T-helper 17 cell (primary cell): ENCODE measurements around the gene TMEM266. TPM values are rescaled to one million over a fixed set of nuclear protein-coding genes. Genes with fewer than 3 reads are reported as not detected.
A peak's percentile ranks its signal among the peaks of the same experiment; 100 is the strongest.

ENCODE experiments used
- ATAC-seq: fragments of 150-1000 bp; cut with Tn5 transposase; 2 replicates; pipeline ENCODE4 v1.10.0; 2021; ENCODE audit warnings: mild to moderate bottlenecking, moderate library complexity
- DNase-seq, 3 donors: peaks; one replicate each; pipeline versions ENCODE4 v3.0.0 to v3.0.0-alpha.2; 2020 to 2021
- H3K9me3 ChIP-seq: one replicate; pipeline ENCODE4 v1.7.0; 2013; ENCODE audit warnings: low read length, mild to moderate bottlenecking; ENCODE audit not compliant: control insufficient read depth, poor library complexity, severe bottlenecking
- H3K27ac Mint-ChIP-seq: one replicate; pipeline ENCODE4 v1.8.0; 2022; ENCODE audit warnings: mild to moderate bottlenecking, moderate library complexity, mixed read lengths
- H3K27me3 Mint-ChIP-seq: one replicate; pipeline ENCODE4 v1.8.0; 2022; ENCODE audit warnings: mixed read lengths
- H3K36me3 Mint-ChIP-seq: one replicate; pipeline ENCODE4 v1.8.0; 2022; ENCODE audit warnings: low read depth, mixed read lengths
- H3K4me1 Mint-ChIP-seq: one replicate; pipeline ENCODE4 v1.8.0; 2022; ENCODE audit warnings: mild to moderate bottlenecking, mixed read lengths
- H3K4me3 Mint-ChIP-seq: one replicate; pipeline ENCODE4 v1.8.0; 2022; ENCODE audit warnings: mild to moderate bottlenecking, moderate library complexity, mixed read lengths
- total RNA-seq, 4 donors: library from RNA in 2 of 4; stranded (reverse) in 2 of 4; gene quantifications; one replicate each; pipeline ENCODE4 v1.2.3 and lab custom pipeline; 2022 to 2026

TMEM266 gene
- total RNA-seq, 2 donors from 2014 or later: not detected

GRCh38 chr15:76162784-76163456, 103.1 kb downstream of the TMEM266 start:
- peaks cover 2% of the 10 kb centered on the region for H3K4me1 Mint-ChIP-seq
- peaks cover 19% of the 10 kb centered on the region for H3K27me3 Mint-ChIP-seq
- peaks cover 2% of the 10 kb centered on the region for H3K36me3 Mint-ChIP-seq
- no peak overlapping the region for H3K4me3 Mint-ChIP-seq
- H3K27ac Mint-ChIP-seq: no peak overlapping the region
- ATAC-seq: no peak
- DNase-seq: no peak
- H3K9me3 ChIP-seq: no peaks in the 10 kb centered on the region

- no peak for ATAC-seq
- Mint-ChIP-seq H3K36me3 (peaks cover 2% of the 10 kb centered on the region), H3K27me3 (peaks cover 19% of the 10 kb centered on the region), H3K4me3 (no peak overlapping the region), H3K4me1 (peaks cover 2% of the 10 kb centered on the region), H3K27ac (no peak overlapping the region)
- DNase-seq: no peak
- H3K9me3 ChIP-seq: no peaks in the 10 kb centered on the region
These were observed 103.9 kb downstream of the TMEM266 start for GRCh38 chr15:76163457-76164295.

DNA sequence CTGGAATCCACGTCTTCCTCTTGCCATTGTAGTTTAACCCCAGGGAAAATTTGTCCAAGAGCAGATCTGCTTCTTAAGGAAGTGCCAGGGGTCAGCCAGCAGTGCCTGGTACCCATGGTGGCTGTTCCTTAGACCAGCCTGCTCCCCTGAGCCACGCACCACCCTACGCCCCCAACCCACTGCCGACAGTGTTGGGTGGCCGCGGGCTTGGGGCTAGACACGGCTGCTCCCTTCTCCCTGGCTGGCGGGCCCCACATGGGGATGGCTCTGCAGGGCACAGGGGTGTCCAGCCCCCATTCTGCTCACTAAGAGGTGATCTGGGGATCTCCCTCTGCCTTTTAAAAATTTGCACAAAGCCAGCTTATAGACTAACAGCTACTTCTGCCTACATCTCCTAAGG, 104.8 kb downstream of the TMEM266 start:
- Mint-ChIP-seq H3K36me3 (peaks cover 2% of the 10 kb centered on the region), H3K27ac (no peak overlapping the region), H3K27me3 (peaks cover 19% of the 10 kb centered on the region), H3K4me1 (peaks cover 2% of the 10 kb centered on the region), H3K4me3 (no peak overlapping the region)
- ATAC-seq (no peak), DNase-seq (no peak)
- H3K9me3 ChIP-seq: no peaks in the 10 kb centered on the region

DNA sequence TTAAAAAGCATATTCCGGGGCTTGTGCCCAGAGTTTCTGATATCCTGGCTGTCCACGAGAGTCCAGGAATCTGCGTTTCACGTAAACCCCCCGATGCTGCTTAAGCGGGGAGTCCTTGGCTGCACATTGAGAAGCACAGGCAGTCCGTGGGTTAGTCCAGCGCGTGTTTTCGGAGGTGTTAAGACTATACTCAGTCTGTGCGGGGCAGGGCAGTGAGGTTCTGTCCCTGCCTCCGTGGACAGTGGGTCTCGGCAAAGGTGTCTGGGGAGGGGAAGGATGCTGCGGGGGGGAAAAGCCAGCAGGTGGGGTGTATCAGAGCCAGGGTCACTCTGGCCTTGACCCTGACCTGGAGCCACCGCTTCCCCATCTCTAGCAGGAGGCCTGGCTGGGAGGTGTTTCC, 106.2 kb downstream of the TMEM266 start:
- no peak for DNase-seq
- no peaks in the 10 kb centered on the region for H3K36me3 Mint-ChIP-seq
- H3K27ac Mint-ChIP-seq: no peak overlapping the region

GRCh38 chr15:76168237-76168984, 108.6 kb downstream of the TMEM266 start:
- no peak overlapping the region for H3K27ac Mint-ChIP-seq
- ATAC-seq: no peak
- no peaks in the 10 kb centered on the region for H3K36me3 Mint-ChIP-seq
- H3K4me1 Mint-ChIP-seq: peaks cover 2% of the 10 kb centered on the region
- peaks cover 10% of the 10 kb centered on the region for H3K27me3 Mint-ChIP-seq
- H3K9me3 ChIP-seq: no peaks in the 10 kb centered on the region
- DNase-seq: no peak
- H3K4me3 Mint-ChIP-seq: no peak overlapping the region

More for the DNA sequence above, 106.2 kb downstream of the TMEM266 start:
- no peaks in the 10 kb centered on the region for H3K9me3 ChIP-seq
- Mint-ChIP-seq H3K4me3 (no peak overlapping the region), H3K27me3 (peaks cover 6% of the 10 kb centered on the region), H3K4me1 (no peaks in the 10 kb centered on the region)
- ATAC-seq: no peak

DNA sequence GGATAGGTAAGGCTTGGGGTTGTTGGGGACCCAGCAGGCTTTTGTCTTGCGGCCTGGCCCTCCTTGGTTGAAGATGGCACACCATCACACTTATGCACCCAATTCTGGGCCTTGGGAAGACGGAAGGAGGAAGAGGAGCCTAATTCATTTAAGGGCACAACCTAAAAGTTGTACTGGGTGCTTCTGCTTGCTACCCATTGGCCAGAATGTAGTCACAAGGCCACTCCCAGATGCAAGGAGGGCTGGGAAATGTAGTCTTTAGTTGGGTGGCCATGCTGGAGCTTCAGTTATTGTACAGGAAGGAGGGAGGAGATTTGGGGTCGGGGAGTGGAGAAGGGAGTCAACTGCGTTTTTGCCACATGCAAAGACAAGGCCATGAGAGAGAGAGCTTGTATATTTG, 109.2 kb downstream of the TMEM266 start:
- DNase-seq: no peak
- H3K9me3 ChIP-seq: no peaks in the 10 kb centered on the region
- Mint-ChIP-seq H3K4me3 (no peak overlapping the region), H3K4me1 (peaks cover 2% of the 10 kb centered on the region), H3K36me3 (no peaks in the 10 kb centered on the region), H3K27me3 (peaks cover 10% of the 10 kb centered on the region), H3K27ac (no peak overlapping the region)
- peak; percentile 39 for ATAC-seq

DNA sequence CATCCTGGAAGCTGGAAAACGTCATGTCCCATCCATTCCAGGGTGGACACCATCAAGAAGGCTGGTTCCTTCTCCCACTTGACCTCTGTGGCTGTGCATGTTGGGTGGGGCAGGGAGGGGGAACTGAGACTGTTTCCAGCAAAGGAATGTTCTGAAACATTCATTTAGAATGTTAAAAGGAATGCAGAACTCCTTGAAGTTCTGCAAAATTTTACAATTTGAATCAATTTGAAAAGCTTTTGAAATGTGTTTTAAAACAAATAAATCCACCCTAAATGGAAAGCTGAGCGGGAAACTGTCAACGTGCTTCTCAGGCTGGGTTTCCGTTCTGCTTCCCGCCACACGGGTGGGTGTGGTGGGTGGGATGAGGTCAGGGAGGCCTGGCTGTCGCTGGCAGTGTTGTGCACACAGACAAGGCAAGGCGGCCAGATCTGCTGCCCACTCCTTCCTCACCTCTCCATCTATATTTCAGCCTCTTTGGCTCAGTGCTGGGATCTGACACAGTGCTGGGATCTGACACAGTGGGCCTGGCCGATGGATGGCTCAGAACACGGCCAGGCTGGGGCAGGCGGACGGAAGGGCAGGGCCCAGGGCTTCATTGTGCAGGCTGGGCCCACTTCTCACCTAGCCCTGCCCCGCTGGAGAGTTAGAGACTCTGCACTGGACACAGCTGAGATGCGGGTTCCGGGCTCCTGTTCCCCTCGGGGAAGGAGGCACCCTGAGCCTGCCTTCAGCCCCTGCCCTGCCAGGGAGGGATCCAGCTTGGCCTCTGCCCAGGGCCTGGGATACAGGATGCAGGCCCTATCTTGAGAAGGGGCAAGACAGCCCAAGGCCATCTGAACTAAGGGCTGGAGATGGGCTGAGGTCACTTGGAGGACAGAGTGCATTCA, 110.4 kb downstream of the TMEM266 start:
- ATAC-seq (no peak), DNase-seq (no peak)
- Mint-ChIP-seq H3K36me3 (no peaks in the 10 kb centered on the region), H3K4me1 (peaks cover 2% of the 10 kb centered on the region), H3K27ac (no peak overlapping the region), H3K27me3 (peaks cover 10% of the 10 kb centered on the region), H3K4me3 (no peak overlapping the region)
- no peaks in the 10 kb centered on the region for H3K9me3 ChIP-seq

DNA sequence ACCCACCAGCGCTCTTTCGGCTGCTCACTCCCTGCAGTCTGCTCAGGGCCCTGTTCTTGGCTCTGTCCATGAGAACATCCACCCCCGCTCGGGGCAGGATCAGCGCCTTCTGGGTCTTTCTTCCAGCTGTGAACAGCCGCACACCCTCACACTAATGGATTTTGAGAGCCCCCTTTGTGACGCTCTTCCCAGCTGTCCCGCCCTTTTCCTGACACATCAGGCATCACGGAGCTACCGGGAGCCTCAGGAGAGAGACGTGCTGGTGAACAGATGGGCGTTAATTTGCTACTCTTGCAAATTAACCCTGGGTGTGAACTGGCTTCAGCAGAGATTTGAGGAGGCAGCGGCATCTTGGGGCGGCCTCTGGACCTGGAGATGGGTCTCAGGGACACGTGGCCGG, 113.0 kb downstream of the TMEM266 start:
- H3K27ac Mint-ChIP-seq: no peak overlapping the region
- H3K36me3 Mint-ChIP-seq: peaks cover 2% of the 10 kb centered on the region
- H3K9me3 ChIP-seq: no peaks in the 10 kb centered on the region
- H3K27me3 Mint-ChIP-seq: peaks cover 17% of the 10 kb centered on the region
- no peak for DNase-seq
- no peak for ATAC-seq
- H3K4me3 Mint-ChIP-seq: no peak overlapping the region
- peaks cover 2% of the 10 kb centered on the region for H3K4me1 Mint-ChIP-seq

DNA sequence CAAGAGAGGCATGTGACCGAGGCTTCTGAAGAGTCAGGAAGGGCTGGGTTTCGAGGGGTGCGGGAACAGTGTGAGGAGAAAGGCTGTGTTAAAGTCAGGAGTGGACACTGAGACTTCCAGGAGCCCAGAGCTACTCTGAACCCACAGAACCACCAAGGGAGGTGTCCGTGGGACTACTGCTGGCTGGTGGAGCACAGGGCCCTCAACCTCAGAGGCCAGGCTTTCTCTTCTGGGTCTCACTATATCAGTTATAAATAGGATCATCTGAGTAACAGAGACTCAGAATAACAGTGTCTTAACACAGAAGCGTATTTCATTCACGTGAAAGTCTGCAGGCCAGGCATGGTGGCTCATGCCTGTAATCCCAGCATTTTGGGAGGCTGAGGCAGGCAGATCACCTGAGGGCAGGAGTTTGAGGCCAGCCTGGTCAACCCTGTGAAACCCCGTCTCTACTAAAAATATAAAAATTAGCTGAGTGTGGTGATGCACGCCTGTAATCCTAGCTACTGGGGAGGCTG, 113.6 kb downstream of the TMEM266 start:
- Mint-ChIP-seq H3K27me3 (peaks cover 23% of the 10 kb centered on the region), H3K4me3 (no peak overlapping the region), H3K4me1 (peaks cover 2% of the 10 kb centered on the region), H3K36me3 (peaks cover 2% of the 10 kb centered on the region), H3K27ac (no peak overlapping the region)
- no peak for DNase-seq
- ATAC-seq: no peak
- no peaks in the 10 kb centered on the region for H3K9me3 ChIP-seq

GRCh38 chr15:76174654-76175053, 114.9 kb downstream of the TMEM266 start:
- no peak overlapping the region for H3K4me3 Mint-ChIP-seq
- no peak overlapping the region for H3K27ac Mint-ChIP-seq
- peaks cover 24% of the 10 kb centered on the region for H3K27me3 Mint-ChIP-seq
- H3K36me3 Mint-ChIP-seq: peaks cover 2% of the 10 kb centered on the region
- H3K9me3 ChIP-seq: no peaks in the 10 kb centered on the region
- ATAC-seq (no peak), DNase-seq (no peak)
- H3K4me1 Mint-ChIP-seq: peaks cover 2% of the 10 kb centered on the region

GRCh38 chr15:76175442-76175841, 115.7 kb downstream of the TMEM266 start:
- DNase-seq: no peak
- no peak for ATAC-seq
- H3K27me3 Mint-ChIP-seq: peaks cover 24% of the 10 kb centered on the region
- peaks cover 2% of the 10 kb centered on the region for H3K4me1 Mint-ChIP-seq
- peaks cover 2% of the 10 kb centered on the region for H3K36me3 Mint-ChIP-seq
- H3K9me3 ChIP-seq: no peaks in the 10 kb centered on the region
- H3K4me3 Mint-ChIP-seq: no peak overlapping the region
- H3K27ac Mint-ChIP-seq: no peak overlapping the region

DNA sequence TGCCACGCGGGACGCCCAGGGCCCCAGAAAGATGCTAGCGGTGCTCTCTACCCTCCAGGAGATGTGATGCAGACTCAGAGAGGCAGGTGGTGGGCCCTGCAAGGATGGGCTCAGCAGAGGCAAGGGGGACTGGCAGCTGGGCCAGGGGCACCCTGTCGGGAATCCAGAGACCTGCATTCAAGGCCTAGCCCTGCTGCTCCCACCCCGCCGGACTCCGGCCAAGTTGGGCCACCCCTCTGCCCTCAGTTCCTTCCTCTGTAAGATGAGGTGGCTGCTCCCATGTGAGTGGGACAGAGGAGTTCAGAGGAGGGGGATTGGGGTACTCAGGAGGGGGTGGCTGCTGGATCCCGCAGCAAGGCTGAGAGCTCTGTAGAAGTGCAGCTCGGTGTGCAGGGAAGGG, 116.3 kb downstream of the TMEM266 start:
- peaks cover 2% of the 10 kb centered on the region for H3K36me3 Mint-ChIP-seq
- no peak overlapping the region for H3K27ac Mint-ChIP-seq
- no peak overlapping the region for H3K4me3 Mint-ChIP-seq
- peaks cover 26% of the 10 kb centered on the region for H3K27me3 Mint-ChIP-seq
- no peaks in the 10 kb centered on the region for H3K9me3 ChIP-seq
- ATAC-seq (no peak), DNase-seq (no peak)
- H3K4me1 Mint-ChIP-seq: peaks cover 2% of the 10 kb centered on the region
